SIG-M5 treated with dmso at 0.1 percent for 504 hours (cell line): ENCODE data around the gene PPM1E.
A peak's percentile ranks its signal among the peaks of the same experiment; 100 is the strongest.
"Not testable (repeated sequence)": the region's sequence is repeated elsewhere in the genome, so short reads cannot be mapped to it uniquely, and the experiment has no call there.

ENCODE experiments used
- DNase-seq: peaks from one replicate; lab custom pipeline; 2025; ENCODE audit not compliant: unreplicated experiment; lab: John Stamatoyannopoulos, UW

The PPM1E gene

DNA sequence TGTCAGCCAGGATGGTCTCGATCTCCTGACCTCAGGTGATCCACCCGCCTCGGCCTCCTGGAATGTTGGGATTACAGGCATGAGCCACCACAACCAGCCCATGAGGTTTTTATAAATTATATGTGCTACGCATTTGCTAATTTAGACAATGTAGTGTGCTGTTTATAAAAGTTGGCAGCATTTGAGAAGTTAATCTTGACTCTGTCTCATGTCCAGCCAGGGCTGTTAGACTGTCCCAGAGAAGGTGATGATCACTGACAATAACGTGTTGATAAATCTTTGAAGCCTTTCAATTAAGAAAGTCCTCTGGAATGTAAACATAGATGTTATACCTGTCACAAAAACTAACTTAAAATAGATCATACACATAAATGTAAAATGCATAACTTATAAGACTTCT lies 82.0 kb downstream of the PPM1E start:
- DNase-seq: no peak

DNA sequence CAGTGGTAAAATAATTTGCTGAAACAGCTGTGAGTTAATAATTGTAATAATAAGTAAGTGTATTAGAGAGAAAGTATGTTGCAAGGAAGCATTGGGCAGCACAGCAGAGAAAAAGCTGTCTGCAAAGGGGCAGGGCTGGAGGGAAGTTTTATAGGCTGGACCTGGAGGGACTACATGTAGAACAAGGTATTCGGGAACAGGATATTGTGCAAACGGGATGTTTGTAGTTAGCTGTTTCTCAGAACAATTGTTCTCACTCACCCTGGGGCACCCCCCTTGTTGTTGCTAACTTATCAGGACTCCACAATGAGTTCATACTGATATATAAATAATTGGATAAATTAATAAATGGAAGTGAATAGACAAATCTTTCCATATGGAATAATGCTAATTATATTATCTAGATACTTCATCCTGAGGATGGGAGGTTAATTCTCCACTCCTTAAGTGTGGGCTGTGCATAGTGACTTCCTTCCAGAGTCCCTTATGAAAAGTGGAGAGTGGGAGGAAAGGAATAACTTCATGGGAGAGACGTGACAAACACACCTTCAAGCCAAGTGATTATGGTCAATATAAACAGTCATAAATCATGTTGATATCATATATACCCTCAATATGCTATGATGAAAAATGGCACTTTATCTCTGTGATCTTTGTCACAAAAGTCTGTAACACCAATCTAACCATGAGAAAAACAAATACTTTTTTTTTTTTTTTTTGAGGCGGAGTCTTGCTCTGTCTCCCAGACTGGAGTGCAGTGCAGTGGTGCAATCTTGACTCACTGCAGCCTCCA lies 85.4 kb downstream of the PPM1E start:
- no peak for DNase-seq

DNA sequence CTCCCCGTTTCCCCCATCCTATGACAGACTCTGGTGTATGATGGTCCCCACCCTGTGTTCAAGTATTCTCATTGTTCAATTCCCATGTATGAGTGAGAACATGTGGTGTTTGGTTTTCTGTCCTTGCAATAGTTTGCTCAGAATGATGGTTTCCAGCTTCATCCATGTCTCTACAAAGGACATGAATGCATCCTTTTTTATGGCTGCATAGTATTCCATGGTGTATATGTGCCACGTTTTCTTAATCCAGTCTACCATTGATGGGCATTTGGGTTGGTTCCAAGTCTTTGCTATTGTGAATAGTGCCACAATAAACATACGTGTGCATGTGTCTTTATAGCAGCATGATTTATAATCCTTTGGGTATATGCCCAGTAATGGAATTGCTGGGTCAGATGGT lies 90.8 kb downstream of the PPM1E start:
- DNase-seq: not testable (repeated sequence)

DNA sequence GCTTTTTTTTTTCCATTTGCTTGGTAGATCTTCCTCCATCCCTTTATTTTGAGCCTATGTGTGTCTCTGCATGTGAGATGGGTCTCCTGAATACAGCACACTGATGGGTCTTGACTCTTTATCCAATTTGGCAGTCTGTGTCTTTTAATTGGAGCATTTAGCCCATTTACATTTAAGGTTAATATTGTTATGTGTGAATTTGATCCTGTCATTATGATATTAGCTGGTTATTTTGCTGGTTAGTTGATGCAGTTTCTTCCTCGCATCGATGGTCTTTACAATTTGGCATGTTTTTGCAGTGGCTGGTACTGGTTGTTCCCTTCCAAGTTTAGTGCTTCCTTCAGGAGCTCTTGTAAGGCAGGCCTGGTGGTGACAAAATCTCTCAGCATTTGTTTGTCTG lies 94.5 kb downstream of the PPM1E start:
- DNase-seq: not testable (repeated sequence)

DNA sequence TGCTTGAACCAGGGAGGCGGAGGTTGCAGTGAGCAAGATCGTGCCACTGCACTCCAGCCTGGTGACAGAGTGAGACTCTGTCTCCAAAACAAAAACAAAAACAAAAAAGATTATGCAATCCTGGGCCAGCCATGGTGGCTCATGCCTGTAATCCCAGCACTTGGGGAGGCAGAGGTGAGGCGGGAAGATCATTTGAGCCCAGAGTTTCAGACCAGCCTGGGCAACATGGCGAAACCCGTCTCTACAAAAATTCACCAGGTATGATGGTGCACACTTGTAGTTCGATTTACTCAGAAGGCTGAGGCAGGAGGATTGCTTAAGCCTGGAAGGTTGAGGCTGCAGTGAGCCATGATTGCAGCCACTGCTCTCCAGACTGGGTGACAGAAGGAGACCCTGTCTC lies 109.6 kb downstream of the PPM1E start:
- no peak for DNase-seq

GRCh38 chr17:58870747-58871146 lies 115.1 kb downstream of the PPM1E start:
- peak; percentile 57 for DNase-seq

GRCh38 chr17:58873926-58874325 lies 118.3 kb downstream of the PPM1E start:
- no peak for DNase-seq

DNA sequence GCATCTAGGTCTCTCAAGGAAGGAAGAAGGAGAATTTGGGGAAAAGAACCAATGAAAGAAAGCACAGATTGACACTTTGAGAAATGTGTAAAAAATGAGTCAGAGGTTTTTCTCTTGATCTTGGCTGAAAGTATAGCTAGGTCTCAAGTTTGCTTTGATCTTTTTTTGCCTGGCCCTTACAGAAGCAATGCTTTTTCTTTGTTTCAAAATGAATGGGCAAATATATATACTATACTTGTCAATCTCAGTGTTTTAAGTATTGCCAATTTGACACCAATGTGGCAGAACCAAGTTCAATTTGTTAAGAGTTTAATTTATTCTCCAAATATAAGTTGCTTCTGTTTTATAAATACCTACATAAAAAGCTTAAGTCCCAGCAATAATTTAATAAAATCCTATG lies 119.6 kb downstream of the PPM1E start:
- DNase-seq: no peak

- no peak for DNase-seq
Measured at GRCh38 chr17:58884161-58884560, 128.5 kb downstream of the PPM1E start.

DNA sequence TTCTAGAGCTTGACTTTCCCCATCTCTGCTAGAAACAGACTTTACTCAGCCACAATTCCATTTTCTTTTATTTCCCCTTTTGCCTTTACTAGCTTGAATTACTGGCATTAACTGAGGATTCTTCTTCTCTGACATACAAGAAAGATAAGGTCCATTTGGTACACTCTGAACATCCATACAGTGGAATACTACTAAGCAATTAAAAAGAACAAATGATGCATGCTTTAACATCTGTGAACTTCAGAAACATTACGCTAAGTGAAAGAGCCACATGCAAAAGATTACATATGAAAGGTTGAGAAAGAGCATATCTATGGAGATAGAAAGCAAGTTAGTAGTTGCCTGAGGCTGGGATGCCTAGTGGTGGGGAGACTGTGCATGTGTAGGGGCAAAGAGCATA lies 130.9 kb downstream of the PPM1E start:
- DNase-seq: no peak

DNA sequence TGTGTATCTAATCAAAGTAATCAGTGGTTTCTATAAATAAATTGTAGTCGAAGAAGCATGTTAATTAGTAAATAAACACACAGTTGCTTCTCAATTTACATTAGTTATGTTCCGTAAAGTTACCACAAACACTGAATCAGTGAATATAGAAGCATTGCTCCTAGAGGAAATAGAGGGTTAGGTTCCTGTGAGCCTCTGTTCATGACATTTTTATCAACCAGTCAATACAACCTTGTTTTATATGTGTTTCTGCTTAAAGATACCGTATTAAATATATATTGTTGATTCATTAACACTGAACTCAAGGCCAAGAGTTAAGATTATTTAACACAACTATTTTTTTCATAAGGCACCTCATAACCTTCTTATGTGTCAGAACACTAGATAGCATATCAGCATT lies 134.3 kb downstream of the PPM1E start:
- DNase-seq: no peak

- no peak for DNase-seq
Measured at GRCh38 chr17:58899191-58899590, 143.5 kb downstream of the PPM1E start.

- no peak for DNase-seq
Measured at GRCh38 chr17:58902322-58902721, 146.7 kb downstream of the PPM1E start.

- DNase-seq: no peak
Measured at GRCh38 chr17:58911741-58912343, 156.2 kb downstream of the PPM1E start.

DNA sequence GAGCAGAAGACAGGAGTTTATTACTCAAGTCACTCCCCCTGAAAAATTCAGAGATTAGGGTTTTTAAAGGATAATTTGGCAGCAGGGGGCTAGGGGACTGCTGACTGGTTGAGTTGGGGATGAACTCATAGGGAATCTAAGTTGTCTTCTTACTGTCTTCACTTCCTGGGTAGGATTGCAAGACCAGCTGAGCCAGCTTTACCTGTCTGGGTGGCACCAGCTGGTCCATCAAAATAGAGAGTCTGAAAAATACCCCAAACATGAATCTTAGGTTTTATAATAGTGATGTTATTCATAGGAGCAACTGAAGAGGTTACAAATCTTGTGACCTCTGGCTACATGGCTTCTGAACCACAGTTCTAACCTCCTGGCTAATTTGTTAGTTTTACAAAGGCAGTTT lies 157.9 kb downstream of the PPM1E start:
- DNase-seq: peak; percentile 51

DNA sequence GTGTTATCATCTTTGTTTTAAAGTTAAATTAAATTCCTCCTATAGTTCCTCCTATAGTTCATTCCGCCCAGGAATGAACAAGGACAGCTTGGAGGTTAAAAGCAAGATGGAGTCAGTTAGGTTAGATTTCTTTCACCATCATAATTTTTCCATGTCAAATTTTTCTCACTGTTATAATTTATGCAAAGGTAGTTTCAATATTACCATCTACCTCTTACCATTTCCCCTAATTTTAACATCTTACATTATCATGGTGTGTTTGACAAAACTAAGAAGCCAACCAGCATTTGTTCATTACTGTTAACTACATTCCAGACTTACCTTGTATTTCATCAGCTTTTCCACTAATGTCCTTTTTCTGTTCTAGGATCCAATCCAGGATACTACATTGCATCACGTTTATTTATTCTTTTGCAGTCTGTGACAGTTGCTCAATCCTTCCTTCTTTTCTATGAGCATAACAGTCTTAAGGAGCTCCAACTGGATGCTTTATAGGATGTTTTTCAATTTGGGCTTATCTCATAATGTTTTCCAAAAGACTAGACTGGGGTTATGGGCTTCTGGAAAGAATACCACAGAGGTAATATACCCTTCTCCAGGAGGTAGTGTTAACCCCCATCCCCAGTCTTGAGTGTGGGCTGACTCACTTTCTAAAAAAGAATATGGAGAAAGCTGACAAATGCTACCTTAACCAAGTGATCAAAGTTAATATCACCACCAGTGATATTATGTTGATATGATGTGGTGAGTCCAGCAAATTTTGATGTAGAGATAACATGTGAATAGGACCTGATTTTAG lies 158.5 kb downstream of the PPM1E start:
- DNase-seq: peak; percentile 63

DNA sequence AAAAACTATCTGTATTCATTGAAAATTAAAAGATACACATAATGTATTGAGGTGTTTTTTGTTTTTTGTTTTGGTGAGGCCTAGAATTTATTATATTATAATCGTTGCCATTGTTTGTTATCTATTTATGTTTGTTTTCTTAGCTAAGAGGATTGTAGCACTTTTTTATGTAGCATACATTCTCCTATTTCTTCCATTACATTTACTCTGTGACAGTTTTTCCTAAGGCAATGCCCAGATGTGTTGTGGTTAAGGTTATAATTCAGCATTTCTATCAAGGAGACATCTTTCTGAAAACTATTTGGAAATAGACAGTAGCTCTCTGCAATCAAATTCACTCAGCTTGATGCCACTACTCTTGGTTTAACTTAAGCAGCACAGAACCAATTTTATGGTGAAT lies 161.6 kb downstream of the PPM1E start:
- DNase-seq: no peak

- no peak for DNase-seq
Measured at GRCh38 chr17:58918072-58918471, 162.4 kb downstream of the PPM1E start.

- DNase-seq: no peak
Measured at GRCh38 chr17:58918884-58919283, 163.2 kb downstream of the PPM1E start.

DNA sequence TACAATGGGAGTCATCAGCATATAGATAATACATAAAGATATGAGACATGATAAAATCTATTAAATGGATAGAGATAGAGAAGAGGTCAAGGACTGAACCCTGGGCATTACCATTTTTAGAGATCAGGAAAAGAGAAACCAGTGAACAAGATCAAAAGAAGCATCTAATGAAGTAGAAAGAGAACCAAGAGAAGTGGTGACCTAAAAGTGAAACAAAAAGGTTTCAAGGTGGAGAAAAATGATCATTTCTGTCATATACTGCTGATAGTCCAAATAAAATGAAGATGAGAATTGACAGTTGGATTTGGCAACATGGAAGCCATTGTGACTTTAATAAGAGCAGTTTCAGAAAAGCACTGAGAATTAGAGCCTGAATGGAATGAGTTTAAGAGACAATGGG lies 165.1 kb downstream of the PPM1E start:
- DNase-seq: no peak

DNA sequence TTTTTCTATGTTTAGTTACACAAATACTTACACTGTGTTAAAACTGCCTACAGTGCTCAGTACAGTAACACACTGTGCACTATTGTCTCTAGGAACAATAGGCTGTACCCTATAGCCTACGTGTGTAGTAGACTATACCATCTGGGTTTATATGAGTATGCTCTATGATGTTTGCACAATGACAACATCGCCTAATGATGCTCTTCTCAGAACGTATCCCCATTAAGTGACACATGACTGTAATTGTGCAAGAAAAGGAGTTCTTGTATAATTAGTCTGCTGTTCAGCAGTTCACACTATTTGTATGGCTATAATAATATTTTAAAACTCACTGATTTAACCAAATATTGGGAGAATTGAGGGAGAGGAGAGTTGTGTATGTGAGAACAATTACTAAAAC lies 177.3 kb downstream of the PPM1E start:
- DNase-seq: no peak

GRCh38 chr17:58936295-58936694 lies 180.6 kb downstream of the PPM1E start:
- no peak for DNase-seq
